Stimulated activated naive B cell treated with anti-CD40 and anti-IgM and Interleukin-4, amounts not matched to agents 10 μg/mL and 1 μg/mL and 100 μg/mL, for 72 hours (primary cell): Measurements from ENCODE around the gene TIMP1.
A peak's percentile ranks its signal among the peaks of the same experiment; 100 is the strongest.

Experiments
- ATAC-seq, 2 donors: fragments of 150-1000 bp; cut with Tn5 transposase; replicated peaks; 2 replicates each; pipeline ENCODE4 v1.10.0; 2021; ENCODE audit warnings: moderate library complexity in 1 of 2
- DNase-seq: peaks from one replicate; pipeline ENCODE4 v3.0.0; 2021
- H3K27ac Mint-ChIP-seq: one replicate; pipeline ENCODE4 v1.8.0; 2022; ENCODE audit warnings: mild to moderate bottlenecking, mixed read lengths
- H3K27me3 Mint-ChIP-seq, 2 donors: one replicate each; pipeline ENCODE4 v1.8.0; 2022; ENCODE audit warnings: mixed read lengths in 2 of 2
- H3K36me3 Mint-ChIP-seq, 2 donors: one replicate each; pipeline ENCODE4 v1.8.0; 2022; ENCODE audit warnings: mixed read lengths in 2 of 2, mild to moderate bottlenecking in 1 of 2
- H3K4me1 Mint-ChIP-seq, 2 donors: one replicate each; pipeline ENCODE4 v1.8.0; 2022; ENCODE audit warnings: mixed read lengths in 2 of 2, mild to moderate bottlenecking in 1 of 2
- H3K4me3 Mint-ChIP-seq, 2 donors: one replicate each; pipeline ENCODE4 v1.8.0; 2022; ENCODE audit warnings: mild to moderate bottlenecking in 2 of 2, mixed read lengths in 2 of 2, moderate library complexity in 1 of 2
- H3K9me3 Mint-ChIP-seq, 2 donors: one replicate each; pipeline ENCODE4 v1.8.0; 2022; ENCODE audit warnings: mixed read lengths in 2 of 2, mild to moderate bottlenecking in 1 of 2

Gene TIMP1

DNA sequence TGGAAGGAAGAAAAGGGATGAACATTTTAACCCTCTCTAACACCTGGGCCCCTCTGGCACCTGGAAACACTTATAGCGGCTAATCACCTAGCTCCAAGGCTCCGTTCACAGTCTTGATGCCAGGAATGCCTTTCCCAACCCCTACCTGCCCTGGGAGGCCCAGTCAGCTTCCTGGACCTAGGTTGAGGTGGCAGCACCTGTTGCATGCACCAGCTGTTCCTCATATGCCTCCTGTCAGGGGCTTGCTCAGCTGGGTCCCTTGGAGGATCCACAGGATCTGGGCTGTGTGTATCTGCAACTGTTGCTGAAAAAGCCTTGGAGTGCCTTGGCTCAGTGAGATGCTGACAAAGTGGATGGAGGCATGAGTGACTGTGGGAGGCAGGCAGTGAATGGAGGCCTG is 43.1 kb downstream of the TIMP1 start:
- H3K4me1 Mint-ChIP-seq = peaks cover 22 to 33% of the 10 kb centered on the region in 2 donors
- DNase-seq = no peak
- H3K36me3 Mint-ChIP-seq = peaks cover 19 to 23% of the 10 kb centered on the region in 2 donors
- H3K9me3 Mint-ChIP-seq = no peaks in the 10 kb centered on the region
- H3K4me3 Mint-ChIP-seq = no peak overlapping the region
- peaks cover 16 to 19% of the 10 kb centered on the region in 2 donors for H3K27me3 Mint-ChIP-seq
- no peak overlapping the region for H3K27ac Mint-ChIP-seq
- ATAC-seq = no peak

DNA sequence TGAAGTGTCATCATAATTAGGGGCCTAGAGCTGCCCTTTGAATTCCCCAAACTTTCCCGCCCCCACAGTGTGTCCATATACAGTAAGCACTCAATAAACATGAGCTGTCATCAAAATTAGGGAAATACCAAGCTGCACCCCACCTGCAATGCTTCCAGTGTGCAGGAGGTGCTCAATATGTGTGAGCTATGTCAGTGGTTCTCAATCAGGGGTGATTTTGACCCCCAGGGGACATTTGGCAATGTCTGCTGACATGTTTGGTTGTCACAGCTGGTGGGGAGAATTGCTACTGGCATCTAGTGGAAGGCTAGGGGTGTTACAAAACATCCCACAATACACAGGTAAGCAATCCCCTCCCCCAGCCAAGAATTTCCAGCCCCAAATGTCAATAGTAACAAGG is 46.7 kb downstream of the TIMP1 start:
- Mint-ChIP-seq H3K4me3 (peak overlapping the region; percentile 2 to 34), H3K27me3 (peaks cover 3 to 7% of the 10 kb centered on the region in 2 donors), H3K27ac (peak overlapping the region; percentile 32), H3K9me3 (no peaks in the 10 kb centered on the region), H3K36me3 (peaks cover 19 to 28% of the 10 kb centered on the region in 2 donors), H3K4me1 (peaks cover 28 to 35% of the 10 kb centered on the region in 2 donors)
- ATAC-seq = peak; percentile 69 to 70
- DNase-seq = peak; percentile 32

DNA sequence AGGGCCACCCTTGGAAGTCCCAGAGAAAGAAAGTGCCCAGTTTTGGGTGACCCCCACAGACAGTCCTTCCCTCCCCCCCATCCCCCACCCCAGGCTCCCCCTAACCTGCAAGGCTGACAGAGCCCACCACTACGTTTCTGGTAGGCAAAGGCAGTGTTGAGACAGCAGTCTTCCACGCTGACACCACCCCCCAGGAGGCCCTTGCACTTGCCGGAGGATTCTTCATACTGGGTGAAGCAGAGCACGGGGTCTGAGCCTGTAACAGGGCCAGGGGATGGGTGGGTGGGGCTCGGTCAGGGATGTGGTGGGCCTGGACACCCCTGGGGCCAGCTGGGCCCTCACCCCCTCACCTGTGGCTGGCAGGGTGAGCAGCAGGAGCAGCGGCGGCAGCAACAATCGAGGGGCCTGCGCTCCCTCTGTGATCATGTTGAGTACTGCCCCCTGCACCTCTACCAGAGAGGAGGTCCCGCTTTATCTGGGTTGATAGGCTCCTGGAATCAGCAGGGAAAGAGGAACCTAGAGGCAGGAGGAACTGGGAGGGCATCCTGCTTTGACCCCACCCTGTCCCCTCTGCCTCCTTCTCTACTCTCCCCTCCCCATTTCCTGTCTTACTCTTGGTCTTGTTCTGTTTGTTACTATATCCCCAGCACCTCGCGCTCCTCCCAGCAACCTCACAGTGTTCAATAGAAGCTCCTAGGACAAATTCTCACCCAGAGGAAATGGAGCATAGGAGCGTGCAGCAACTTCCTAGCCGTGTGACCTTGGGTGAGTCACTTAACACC is 47.4 kb downstream of the TIMP1 start, which contains the start of gene CFP:
Gene CFP, minus strand, starts transcription at position 512 of the 782 bp plus-strand sequence. Its CDS starts 86 bp downstream, at position 426.
- H3K27me3 Mint-ChIP-seq = peaks cover 0 to 4% of the 10 kb centered on the region in 2 donors
- peaks cover 28 to 32% of the 10 kb centered on the region in 2 donors for H3K4me1 Mint-ChIP-seq
- peaks cover 19 to 28% of the 10 kb centered on the region in 2 donors for H3K36me3 Mint-ChIP-seq
- DNase-seq (no peak), ATAC-seq (peak; percentile 18 to 35)
- peak within 1 kb of the TSS; percentile 32 for H3K27ac Mint-ChIP-seq
- peak within 1 kb of the TSS; percentile 34 to 61 for H3K4me3 Mint-ChIP-seq
- no peaks in the 10 kb centered on the region for H3K9me3 Mint-ChIP-seq

GRCh38 chrX:47631676-47632075 is 49.4 kb downstream of the TIMP1 start:
- no peaks in the 10 kb centered on the region for H3K27me3 Mint-ChIP-seq
- DNase-seq (no peak), ATAC-seq (no peak)
- H3K4me1 Mint-ChIP-seq = peaks cover 28 to 35% of the 10 kb centered on the region in 2 donors
- no peaks in the 10 kb centered on the region for H3K9me3 Mint-ChIP-seq
- H3K4me3 Mint-ChIP-seq = no peak overlapping the region
- no peak overlapping the region for H3K27ac Mint-ChIP-seq
- H3K36me3 Mint-ChIP-seq = peaks cover 8 to 18% of the 10 kb centered on the region in 2 donors

- ATAC-seq = peak in 1 of 2 donors; percentile 41
- Mint-ChIP-seq H3K4me1 (peaks cover 29 to 44% of the 10 kb centered on the region in 2 donors), H3K27me3 (no peaks in the 10 kb centered on the region), H3K27ac (peak overlapping the region; percentile 33), H3K9me3 (no peaks in the 10 kb centered on the region), H3K4me3 (no peak overlapping the region), H3K36me3 (peaks cover 13 to 22% of the 10 kb centered on the region in 2 donors)
- DNase-seq = no peak
Observed at GRCh38 chrX:47632666-47633065, 50.4 kb downstream of the TIMP1 start.

DNA sequence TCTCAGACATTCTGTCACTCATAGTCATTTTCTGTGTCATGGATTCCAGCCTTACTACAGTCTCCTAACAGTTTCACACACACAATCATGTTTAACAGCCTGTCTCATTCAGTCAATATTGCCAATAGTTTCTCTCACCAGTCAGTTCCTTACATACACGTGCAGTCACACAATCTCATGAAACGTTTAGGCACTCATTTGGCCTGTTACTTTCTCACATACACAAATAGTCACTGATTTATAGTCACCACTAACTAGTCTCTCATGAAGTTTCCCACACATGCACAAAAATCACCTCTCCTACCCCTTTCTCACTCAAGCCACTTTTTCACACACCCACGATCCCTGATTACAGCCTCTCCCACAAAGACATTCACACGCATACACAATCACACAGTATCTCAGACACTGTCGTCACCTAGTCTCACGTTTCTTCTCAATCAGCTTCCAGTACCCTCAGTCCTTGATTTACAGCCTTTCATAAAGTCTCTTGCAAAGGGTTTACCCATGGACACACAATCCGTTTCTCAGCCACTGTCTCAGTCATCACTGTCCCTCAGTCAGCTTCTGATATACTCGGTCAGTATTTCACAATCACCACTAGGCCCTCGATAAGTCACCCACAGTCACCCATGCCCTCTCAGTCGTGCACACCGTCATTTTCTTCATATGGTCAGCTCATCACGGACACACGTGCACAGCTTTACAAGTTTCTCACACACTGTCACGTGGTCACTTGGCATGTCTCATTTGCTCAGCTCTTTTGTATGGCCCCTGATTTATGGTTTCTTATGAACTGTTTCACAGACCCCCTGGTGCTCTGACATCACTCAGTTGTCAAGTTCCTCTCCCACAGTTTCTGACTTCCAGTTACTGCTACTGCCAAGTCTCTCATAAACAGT is 51.7 kb downstream of the TIMP1 start:
- no peak for DNase-seq
- ATAC-seq = no peak
- Mint-ChIP-seq H3K27ac (no peak overlapping the region), H3K36me3 (peaks cover 13 to 21% of the 10 kb centered on the region in 2 donors), H3K4me3 (no peak overlapping the region), H3K9me3 (no peaks in the 10 kb centered on the region), H3K27me3 (no peaks in the 10 kb centered on the region), H3K4me1 (peaks cover 19 to 47% of the 10 kb centered on the region in 2 donors)

DNA sequence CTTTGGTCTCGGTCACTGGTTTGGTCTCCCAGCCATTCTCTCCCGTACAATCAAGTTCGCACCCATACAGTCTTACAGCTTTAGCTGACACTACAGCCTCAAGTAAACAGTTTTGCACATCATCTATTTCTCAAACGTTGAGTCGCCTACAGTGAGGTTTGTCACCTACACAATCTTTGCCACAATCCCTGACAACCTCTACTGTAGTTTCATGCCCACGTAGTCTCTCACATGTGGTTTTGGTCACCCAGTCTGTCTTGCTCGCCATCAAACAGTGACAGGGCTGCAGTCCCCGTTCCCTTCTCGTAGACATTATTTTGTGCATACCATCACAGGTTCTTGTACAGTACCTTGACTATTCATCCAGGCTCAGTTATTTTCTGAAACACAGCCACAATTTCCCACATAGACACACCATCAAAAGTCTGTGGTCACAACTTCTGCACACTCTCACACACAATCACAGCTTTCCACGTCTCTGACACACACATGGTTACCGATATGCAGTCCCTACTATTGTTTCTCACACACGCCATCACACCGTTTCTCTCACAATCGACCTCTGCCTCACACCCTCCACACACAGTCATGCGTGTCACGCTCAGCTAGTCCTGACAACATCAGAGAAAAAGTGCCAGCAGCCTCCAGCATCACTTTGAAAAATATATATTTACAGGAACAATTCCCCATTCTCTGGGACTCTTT is 52.8 kb downstream of the TIMP1 start:
- Mint-ChIP-seq H3K4me1 (peaks cover 13 to 40% of the 10 kb centered on the region in 2 donors), H3K27ac (no peak overlapping the region), H3K4me3 (no peak overlapping the region), H3K36me3 (peaks cover 23 to 31% of the 10 kb centered on the region in 2 donors), H3K27me3 (no peaks in the 10 kb centered on the region), H3K9me3 (no peaks in the 10 kb centered on the region)
- ATAC-seq (no peak), DNase-seq (no peak)
